CD4-positive, alpha-beta memory T cell (primary cell): ENCODE data around the gene KBTBD12. TPM values are rescaled to one million over a fixed set of nuclear protein-coding genes. Genes with fewer than 3 reads are reported as not detected.

Experiments
- polyA plus RNA-seq, 2 donors: library from polyadenylated mRNA; unstranded; fragments of 300-500 nt; fragmentation: Illumina TruSeq; gene quantifications; one replicate each; pipeline ENCODE4 v1.2.3, GENCODE V29; 2021
- total RNA-seq, 2 experiments: library from RNA; stranded (reverse); gene quantifications; one replicate each; pipeline ENCODE4 v1.2.3, GENCODE V29; 2021

The KBTBD12 gene
- total and polyA plus RNA-seq, 4 experiments from 2014 or later = 0.06 TPM; not detected in 3

Other genes with a start within 250 kb of the KBTBD12 start
- 100 to 1,000 TPM; 167 to 169 TPM for gene ABTB1, start 242.3 kb upstream of the KBTBD12 start, total RNA-seq
- gene ABTB1, start 242.3 kb upstream of the KBTBD12 start, polyA plus RNA-seq = 10 to 100 TPM; 66.9 to 72.9 TPM
- 1 to 10 TPM; 2.4 to 4.8 TPM for gene MGLL, start 92.7 kb upstream of the KBTBD12 start, total RNA-seq
- 1 to 10 TPM in 1 of 2 donors, under 1 TPM in 1; 0.77 to 2.2 TPM for gene MGLL, start 92.7 kb upstream of the KBTBD12 start, polyA plus RNA-seq
- gene SEC61A1, start 137.2 kb downstream of the KBTBD12 start, total RNA-seq = 100 to 1,000 TPM; 203 to 212 TPM
- gene SEC61A1, start 137.2 kb downstream of the KBTBD12 start, polyA plus RNA-seq = 100 to 1,000 TPM; 156 to 182 TPM
- 10 to 100 TPM; 26.6 to 27.0 TPM for gene RUVBL1, start 208.6 kb downstream of the KBTBD12 start, total RNA-seq
- gene RUVBL1, start 208.6 kb downstream of the KBTBD12 start, polyA plus RNA-seq = 10 to 100 TPM; 66.8 to 71.4 TPM
- gene EEFSEC, start 238.2 kb downstream of the KBTBD12 start, total RNA-seq = 10 to 100 TPM; 14.0 to 16.4 TPM
- gene EEFSEC, start 238.2 kb downstream of the KBTBD12 start, polyA plus RNA-seq = 10 to 100 TPM; 17.8 to 24.9 TPM